Stimulated activated CD8-positive, alpha-beta memory T cell treated with anti-CD3 and anti-CD28 coated beads, Interleukin-15, amount 100 ng/mL, for 48 hours (primary cell): ENCODE results near the gene DTX4.

Experiments used
- DNase-seq, 2 donors: peaks; one replicate each; pipeline ENCODE4 v3.0.0-alpha.2; 2020; ENCODE audit warnings: low read depth in 2 of 2

Gene DTX4

DNA sequence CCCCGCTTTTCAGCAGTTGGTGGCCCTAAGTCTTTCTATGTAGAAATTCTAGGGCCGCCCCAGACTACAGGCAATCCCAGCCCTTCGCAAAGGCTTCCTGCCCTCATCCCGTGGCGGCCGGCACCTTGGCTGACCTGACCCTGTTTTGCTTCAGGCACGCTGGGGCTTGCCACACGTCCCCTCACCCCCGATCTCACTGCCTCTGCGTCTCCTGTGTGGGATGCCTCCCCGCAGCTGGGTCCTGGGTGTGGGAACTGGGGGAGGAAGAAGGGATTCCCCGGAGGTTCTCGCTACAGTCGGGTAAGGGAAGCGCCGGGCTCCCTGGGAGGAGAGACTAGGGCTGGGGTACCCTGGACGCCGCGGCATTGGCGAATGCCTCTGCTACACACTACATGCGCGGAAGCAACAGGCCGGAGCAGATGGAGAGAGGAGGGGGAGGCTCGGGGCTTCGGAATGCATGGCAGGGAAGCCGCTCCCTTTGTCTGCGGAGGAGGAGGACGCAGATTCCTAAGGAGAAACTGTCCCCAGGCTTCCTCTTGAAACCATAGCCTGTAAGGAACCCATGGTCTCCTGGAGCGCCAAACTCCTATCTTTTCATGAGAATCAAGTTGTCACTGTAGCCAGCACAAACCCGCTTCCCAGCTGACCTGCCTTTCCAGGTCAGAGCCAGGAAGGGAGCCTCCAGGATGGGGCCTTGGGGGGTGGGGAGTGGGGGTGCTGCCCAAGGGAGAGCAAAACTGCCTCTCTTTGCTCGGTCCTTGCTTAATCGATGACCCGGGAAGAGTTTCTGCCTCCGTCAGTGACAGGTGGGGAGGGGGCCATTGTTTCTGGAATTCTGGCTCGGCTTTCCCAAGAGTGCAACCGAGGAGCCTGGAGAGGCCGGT is 1.4 kb downstream of the DTX4 start:
- no peak for DNase-seq

GRCh38 chr11:59173964-59174663 is 2.2 kb downstream of the DTX4 start:
- no peak for DNase-seq

- DNase-seq = no peak
Measured at GRCh38 chr11:59174664-59175033, 2.7 kb downstream of the DTX4 start.

DNA sequence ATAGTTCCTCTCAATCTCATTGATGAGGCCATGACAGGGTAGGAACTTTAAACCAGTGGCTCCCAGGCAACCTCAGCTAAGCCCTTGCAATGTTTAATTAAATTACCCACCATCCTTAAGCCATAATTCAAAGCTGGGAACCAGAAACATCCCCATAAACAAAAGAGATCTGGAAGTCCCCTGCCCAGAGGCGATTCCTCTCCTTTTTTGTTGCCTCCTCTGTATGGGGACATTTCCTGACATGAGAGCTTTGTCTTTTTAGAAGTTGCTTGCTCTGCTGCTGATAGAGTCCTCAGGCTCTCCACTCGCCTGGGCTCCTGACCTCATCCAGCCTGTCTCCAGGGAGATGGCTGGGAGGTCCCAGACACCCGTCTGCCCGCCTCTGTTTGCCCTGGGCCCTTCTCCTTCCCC is 3.2 kb downstream of the DTX4 start:
- no peak for DNase-seq

DNA sequence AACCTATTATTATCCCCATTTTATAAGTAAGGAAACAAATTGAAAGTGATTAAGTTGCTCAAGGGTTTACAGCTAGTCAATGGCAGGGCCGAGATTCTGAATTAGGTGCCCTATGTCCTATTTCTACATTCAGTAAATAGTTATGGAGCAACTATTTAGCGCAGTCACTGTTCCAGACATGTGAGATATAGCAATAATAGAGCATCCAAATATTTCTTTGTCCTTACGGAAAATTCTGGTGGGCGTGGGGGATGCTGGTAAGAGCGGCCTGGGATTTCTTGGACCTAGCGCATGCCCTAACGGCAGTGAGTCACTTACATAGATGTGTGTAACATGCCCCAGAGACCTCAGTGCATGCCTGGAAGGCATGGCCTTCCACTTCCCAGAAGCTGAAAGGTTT is 4.4 kb downstream of the DTX4 start:
- no peak for DNase-seq

DNA sequence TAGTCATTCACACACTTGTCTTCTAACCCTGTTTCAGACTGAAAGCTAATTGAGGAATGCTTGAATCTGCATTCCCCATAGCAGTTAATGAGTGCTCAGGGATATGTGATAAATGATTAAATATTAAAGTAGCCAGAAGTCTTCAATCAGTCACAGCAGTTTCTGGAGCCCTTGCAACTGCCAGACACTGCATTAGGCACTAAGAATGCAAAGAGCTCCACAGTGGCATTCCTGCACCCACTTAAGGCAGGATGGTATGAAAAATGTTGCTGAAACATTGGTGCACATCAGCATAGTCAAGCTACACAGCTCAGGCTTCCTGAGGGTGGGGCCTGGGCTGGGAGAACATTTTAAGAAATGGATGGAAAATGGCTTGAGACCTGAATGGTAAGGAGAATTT is 6.5 kb downstream of the DTX4 start:
- DNase-seq = no peak

- no peak for DNase-seq
Measured at GRCh38 chr11:59179121-59179520, 7.2 kb downstream of the DTX4 start.

GRCh38 chr11:59180168-59180776 is 8.3 kb downstream of the DTX4 start:
- no peak for DNase-seq

GRCh38 chr11:59180907-59181306 is 9.0 kb downstream of the DTX4 start:
- no peak for DNase-seq

DNA sequence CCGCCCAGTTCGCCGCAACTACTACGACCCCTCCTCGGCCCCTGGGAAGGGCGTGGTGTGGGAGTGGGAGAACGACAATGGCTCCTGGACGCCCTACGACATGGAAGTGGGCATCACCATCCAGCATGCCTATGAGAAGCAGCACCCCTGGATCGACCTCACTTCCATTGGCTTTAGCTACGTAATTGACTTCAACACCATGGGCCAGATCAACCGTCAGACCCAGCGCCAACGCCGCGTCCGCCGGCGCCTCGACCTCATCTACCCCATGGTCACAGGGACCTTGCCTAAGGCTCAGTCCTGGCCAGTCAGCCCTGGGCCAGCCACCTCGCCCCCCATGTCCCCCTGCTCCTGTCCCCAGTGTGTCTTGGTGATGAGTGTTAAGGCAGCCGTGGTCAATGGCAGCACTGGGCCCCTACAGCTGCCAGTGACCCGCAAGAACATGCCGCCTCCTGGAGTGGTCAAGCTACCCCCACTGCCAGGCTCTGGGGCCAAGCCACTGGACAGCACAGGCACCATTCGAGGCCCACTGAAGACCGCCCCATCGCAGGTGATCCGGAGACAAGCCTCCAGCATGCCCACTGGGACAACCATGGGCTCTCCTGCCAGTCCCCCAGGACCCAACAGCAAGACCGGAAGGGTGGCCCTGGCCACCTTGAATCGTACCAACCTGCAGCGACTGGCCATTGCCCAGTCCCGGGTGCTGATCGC is 10.0 kb downstream of the DTX4 start:
- no peak for DNase-seq

DNA sequence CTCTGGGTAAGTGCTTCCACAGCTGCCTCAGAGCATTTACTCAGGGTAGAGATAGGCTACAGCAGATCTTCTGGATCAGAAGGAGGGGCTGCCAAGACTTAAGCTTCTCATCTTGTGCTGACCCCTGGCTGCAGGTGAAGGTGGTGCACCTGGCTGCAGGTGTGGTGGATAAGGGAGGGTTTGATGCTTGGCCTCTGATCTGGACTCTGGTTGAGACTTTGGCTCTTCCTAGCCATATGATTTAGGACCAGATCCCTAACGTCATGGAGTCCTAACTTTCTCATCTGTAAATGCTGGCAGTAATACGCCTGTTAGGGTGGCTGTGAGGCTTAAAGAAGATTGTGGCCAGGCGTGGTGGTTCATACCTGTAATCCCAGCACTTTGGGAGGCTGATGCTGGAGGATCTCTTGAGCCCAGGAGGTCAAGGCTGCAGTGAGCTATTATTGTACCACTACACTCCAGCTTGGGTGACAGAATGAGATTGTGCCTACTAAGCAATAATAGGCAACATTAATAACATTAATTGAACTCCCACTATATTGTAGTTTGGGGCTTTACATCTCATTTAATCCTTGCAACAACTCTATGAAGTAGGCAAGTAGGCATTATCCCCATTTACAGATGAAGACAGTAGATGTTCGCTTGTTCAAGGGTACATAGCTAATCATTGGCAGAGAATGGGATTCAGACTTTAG is 10.7 kb downstream of the DTX4 start:
- no peak for DNase-seq

GRCh38 chr11:59183771-59184170 is 11.8 kb downstream of the DTX4 start:
- no peak for DNase-seq

- no peak for DNase-seq
Measured at GRCh38 chr11:59184691-59185339, 12.9 kb downstream of the DTX4 start.

DNA sequence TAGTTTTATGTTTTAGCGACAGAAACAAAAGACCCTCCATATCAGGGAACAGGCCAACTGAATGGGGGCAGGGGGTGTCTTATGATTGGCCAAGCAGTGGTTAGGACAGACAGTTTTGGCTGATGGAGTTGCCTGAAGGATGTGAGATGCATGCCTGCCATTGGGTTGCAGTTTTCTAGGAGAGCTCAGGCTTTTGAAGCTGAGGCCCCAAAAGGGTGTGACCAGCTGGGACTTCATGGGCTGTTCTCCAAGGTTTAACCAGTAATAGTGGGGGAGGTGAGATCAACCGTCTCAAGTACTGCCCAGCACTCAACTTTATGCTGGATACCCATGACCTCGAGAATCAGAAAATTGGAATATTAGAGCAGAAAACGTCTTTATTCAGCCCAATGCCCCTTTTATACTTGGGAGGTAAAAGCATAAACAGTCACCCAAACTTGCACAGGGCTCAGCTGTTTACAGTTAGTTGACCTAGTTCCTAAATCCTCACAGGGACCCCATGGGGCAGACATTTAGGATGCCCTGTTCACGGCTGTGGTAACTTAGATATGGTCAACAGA is 13.5 kb downstream of the DTX4 start:
- DNase-seq = no peak

DNA sequence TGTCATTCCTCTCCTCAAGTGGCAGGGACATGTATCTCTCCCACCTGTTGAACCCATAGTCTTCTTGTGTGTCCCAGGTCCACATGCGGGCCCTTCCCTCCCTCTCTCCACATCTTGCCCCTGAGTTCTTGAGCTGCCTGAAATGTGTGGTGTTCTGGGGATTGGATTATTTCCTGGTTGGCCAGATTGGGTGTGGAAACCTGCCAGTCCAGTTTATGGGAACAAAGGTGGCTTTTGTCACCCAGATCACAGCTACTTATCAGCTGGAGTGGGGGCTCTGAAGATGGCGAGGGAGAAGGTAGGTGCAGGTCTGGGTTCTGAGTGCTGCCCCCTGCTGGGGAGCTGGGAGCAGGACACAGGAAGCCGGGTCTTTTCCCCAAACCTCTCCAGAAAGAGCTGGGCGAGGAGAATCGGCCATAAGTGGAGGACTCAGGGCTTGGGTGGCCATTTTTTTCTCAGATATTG is 14.2 kb downstream of the DTX4 start:
- no peak for DNase-seq

GRCh38 chr11:59187035-59187434 is 15.1 kb downstream of the DTX4 start:
- DNase-seq = no peak

DNA sequence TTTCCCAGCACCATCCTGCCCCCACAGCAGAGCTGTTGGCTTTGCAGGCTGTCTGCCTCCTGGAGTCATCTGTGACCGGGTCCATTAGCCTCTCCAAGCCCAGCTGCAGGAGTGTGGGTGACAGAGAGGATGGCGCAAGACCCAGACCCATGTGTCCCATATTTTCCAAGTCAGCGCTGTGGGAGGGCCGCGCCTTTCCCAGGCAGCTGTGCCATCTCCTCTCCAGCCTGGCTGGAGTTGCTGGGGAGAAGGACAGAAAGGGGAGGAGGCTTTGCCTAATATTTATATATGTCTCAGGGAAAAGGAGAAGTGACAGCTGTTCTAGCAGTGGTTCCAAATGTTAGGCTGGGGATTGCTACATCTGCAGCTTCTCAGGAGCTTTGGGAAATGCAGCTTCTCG is 15.7 kb downstream of the DTX4 start:
- DNase-seq = no peak

GRCh38 chr11:59188954-59189353 is 17.0 kb downstream of the DTX4 start:
- no peak for DNase-seq

GRCh38 chr11:59189986-59190385 is 18.1 kb downstream of the DTX4 start:
- DNase-seq = no peak

GRCh38 chr11:59191095-59191494 is 19.2 kb downstream of the DTX4 start:
- DNase-seq = no peak

GRCh38 chr11:59191890-59192289 is 20.0 kb downstream of the DTX4 start:
- no peak for DNase-seq
